OCI-LY3 (cell line): Measurements from ENCODE around the gene SRPK3.

Experiments used
- H2AFZ ChIP-seq: fragments of 200-600, 300-600 bp; shearing (Covaris generic); 2 replicates; pipeline ENCODE4 v1.6.0; 2014; ENCODE audit warnings: antibody characterized with exemption, low read depth, low read length
- H3K27ac ChIP-seq: fragments of 200-600, 300-600 bp; sonication (generic); 2 replicates; pipeline ENCODE4 v1.5.1; 2014; ENCODE audit warnings: mild to moderate bottlenecking, low read length, moderate library complexity, mixed read lengths
- H3K27me3 ChIP-seq: fragments of 200-600, 300-600 bp; sonication (generic); 2 replicates; pipeline ENCODE4 v1.6.1; 2014; ENCODE audit warnings: low read depth, low read length, mixed read lengths
- H3K36me3 ChIP-seq: fragments of 200-600, 300-600 bp; sonication (generic); replicated peaks from 2 replicates; pipeline ENCODE3; 2014; ENCODE audit warnings: low read depth, low read length, mixed read lengths
- H3K4me1 ChIP-seq: fragments of 300-600, 200-600 bp; sonication (generic); 2 replicates; pipeline ENCODE4 v1.6.1; 2014; ENCODE audit warnings: low read length, mixed read lengths
- H3K4me2 ChIP-seq: fragments of 200-600, 300-600 bp; sonication (generic); 2 replicates; pipeline ENCODE4 v1.6.1; 2014; ENCODE audit warnings: low read length, mixed read lengths
- H3K4me3 ChIP-seq: fragments of 300-600, 200-600 bp; sonication (generic); 2 replicates; pipeline ENCODE4 v1.5.1; 2014; ENCODE audit warnings: antibody characterized with exemption, mild to moderate bottlenecking, low read length, moderate library complexity
- H3K79me2 ChIP-seq: fragments of 300-600, 200-600 bp; shearing (Covaris generic); 2 replicates; pipeline ENCODE4 v1.6.1; 2014; ENCODE audit warnings: mild to moderate bottlenecking, low read length, mixed read lengths
- H3K9ac ChIP-seq: fragments of 300-600, 200-600 bp; shearing (Covaris generic); 2 replicates; pipeline ENCODE4 v1.6.0; 2014; ENCODE audit warnings: mild to moderate bottlenecking, low read length, moderate library complexity
- H3K9me3 ChIP-seq: fragments of 200-600, 300-600 bp; shearing (Covaris generic); 2 replicates; pipeline ENCODE4 v1.6.1; 2014; ENCODE audit warnings: low read length, mixed read lengths; ENCODE audit not compliant: insufficient read depth
- H4K20me1 ChIP-seq: fragments of 200-600, 300-600 bp; sonication (generic); 2 replicates; pipeline ENCODE4 v1.6.1; 2016; ENCODE audit warnings: low read length, mixed read lengths; ENCODE audit not compliant: insufficient read depth
- EZH2phosphoT487 ChIP-seq: fragments of 200-600 bp; shearing (Covaris generic); IDR thresholded peaks from 2 replicates; pipeline ENCODE4 v1.6.1; 2018; ENCODE audit warnings: antibody characterized with exemption, mixed run types, low read depth
- TF ChIP-seq, protein P1 (sequence below): fragments of 200-600, 300-600 bp; sonication (generic); IDR thresholded peaks from 2 replicates; pipeline ENCODE4 v1.5.1; 2014; ENCODE audit warnings: antibody characterized with exemption, low read length, low read depth

The SRPK3 gene

DNA sequence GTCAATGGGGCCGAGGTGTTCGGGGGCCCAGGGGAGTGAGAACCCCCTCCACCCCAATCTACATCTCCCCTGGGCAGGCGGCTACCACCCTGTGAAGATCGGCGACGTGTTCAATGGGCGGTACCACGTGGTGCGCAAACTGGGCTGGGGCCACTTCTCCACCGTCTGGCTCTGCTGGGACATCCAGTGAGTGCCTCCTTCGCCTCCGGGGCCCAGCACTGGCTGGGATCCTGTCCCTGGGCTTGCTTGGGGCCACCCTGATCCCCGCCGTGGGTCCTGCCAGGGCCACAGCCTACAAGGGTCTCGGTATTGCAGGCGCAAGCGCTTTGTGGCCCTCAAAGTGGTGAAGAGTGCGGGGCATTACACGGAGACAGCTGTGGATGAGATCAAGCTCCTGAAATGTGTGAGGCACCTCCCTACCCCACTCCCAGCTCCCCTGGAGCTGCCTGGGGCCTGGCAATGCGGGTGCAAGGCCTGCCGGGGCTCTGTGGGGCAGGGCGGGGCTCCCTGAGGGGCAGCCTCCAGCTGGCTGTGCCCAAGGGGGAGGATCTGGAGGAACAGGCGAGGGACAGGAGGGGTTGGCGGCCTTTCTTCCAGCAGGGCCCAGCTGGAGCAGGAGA, 697 bp downstream of the SRPK3 start:
- Histone ChIP-seq H3K27ac (no peak overlapping the region), H3K27me3 (no peaks in the 10 kb centered on the region), H3K4me1 (no peaks in the 10 kb centered on the region), H4K20me1 (no peaks in the 10 kb centered on the region), H3K9me3 (no peaks in the 10 kb centered on the region), H3K36me3 (no peaks in the 10 kb centered on the region), H3K4me3 (no peak overlapping the region), H2AFZ (no peak overlapping the region), H3K4me2 (no peak overlapping the region), H3K79me2 (no peaks in the 10 kb centered on the region), H3K9ac (no peak overlapping the region)
- TF ChIP-seq EZH2phosphoT487, result no peak
- TF ChIP-seq, protein P1, sequence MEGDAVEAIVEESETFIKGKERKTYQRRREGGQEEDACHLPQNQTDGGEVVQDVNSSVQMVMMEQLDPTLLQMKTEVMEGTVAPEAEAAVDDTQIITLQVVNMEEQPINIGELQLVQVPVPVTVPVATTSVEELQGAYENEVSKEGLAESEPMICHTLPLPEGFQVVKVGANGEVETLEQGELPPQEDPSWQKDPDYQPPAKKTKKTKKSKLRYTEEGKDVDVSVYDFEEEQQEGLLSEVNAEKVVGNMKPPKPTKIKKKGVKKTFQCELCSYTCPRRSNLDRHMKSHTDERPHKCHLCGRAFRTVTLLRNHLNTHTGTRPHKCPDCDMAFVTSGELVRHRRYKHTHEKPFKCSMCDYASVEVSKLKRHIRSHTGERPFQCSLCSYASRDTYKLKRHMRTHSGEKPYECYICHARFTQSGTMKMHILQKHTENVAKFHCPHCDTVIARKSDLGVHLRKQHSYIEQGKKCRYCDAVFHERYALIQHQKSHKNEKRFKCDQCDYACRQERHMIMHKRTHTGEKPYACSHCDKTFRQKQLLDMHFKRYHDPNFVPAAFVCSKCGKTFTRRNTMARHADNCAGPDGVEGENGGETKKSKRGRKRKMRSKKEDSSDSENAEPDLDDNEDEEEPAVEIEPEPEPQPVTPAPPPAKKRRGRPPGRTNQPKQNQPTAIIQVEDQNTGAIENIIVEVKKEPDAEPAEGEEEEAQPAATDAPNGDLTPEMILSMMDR, result no peak

DNA sequence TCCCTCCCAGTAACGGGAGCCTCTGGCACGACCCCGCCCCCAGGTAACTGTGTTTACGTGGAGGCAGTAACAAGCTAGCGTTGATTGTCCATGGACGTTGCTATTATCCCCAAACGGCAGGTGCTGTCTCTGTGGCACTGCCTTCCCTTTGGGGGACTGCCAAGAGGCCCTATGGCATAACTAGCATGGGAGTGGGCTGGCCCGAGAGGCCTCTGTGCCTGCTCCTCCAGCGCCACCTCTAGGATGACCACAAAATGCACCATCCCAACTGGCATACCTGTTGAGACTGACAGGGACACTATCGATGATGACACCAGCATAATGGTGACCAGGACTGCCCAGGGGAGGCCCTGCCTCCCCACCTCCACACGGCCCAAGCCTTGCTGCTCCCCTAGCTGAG, 1.5 kb downstream of the SRPK3 start:
- Histone ChIP-seq H3K4me2 (no peak overlapping the region), H3K27me3 (no peaks in the 10 kb centered on the region), H3K36me3 (no peaks in the 10 kb centered on the region), H3K4me3 (no peak overlapping the region), H3K79me2 (no peaks in the 10 kb centered on the region), H3K9ac (no peak overlapping the region), H3K27ac (no peak overlapping the region), H2AFZ (no peak overlapping the region), H4K20me1 (no peaks in the 10 kb centered on the region), H3K4me1 (no peaks in the 10 kb centered on the region), H3K9me3 (no peaks in the 10 kb centered on the region)
- TF ChIP-seq, protein P1, result peak; percentile 7; the same call in 1 of the 2 replicates
- TF ChIP-seq EZH2phosphoT487, result no peak

DNA sequence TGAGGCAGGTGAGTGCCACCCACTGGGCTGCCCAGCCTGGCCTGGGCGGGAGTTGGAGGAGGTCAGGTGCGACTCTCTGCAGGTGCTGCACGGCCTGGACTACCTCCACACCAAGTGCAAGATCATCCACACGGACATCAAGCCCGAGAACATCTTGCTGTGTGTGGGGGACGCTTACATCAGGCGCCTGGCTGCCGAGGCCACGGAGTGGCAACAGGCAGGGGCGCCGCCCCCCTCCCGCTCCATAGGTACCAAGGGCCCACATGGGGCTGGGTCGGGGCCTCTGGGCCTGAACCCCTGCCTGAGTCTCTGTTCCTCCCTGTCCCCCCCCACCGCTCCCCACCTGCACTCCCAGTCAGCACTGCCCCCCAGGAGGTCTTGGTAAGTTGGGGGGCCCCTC, 2.0 kb downstream of the SRPK3 start:
- H2AFZ ChIP-seq, result no peak overlapping the region
- H3K27me3 ChIP-seq, result no peaks in the 10 kb centered on the region
- no peaks in the 10 kb centered on the region for H3K36me3 ChIP-seq
- no peaks in the 10 kb centered on the region for H3K79me2 ChIP-seq
- H3K9me3 ChIP-seq, result no peaks in the 10 kb centered on the region
- no peak overlapping the region for H3K27ac ChIP-seq
- no peaks in the 10 kb centered on the region for H3K4me1 ChIP-seq
- no peak overlapping the region for H3K4me2 ChIP-seq
- H4K20me1 ChIP-seq, result no peaks in the 10 kb centered on the region
- no peak for TF ChIP-seq EZH2phosphoT487
- TF ChIP-seq, protein P1, result no peak
- no peak overlapping the region for H3K9ac ChIP-seq
- no peak overlapping the region for H3K4me3 ChIP-seq

DNA sequence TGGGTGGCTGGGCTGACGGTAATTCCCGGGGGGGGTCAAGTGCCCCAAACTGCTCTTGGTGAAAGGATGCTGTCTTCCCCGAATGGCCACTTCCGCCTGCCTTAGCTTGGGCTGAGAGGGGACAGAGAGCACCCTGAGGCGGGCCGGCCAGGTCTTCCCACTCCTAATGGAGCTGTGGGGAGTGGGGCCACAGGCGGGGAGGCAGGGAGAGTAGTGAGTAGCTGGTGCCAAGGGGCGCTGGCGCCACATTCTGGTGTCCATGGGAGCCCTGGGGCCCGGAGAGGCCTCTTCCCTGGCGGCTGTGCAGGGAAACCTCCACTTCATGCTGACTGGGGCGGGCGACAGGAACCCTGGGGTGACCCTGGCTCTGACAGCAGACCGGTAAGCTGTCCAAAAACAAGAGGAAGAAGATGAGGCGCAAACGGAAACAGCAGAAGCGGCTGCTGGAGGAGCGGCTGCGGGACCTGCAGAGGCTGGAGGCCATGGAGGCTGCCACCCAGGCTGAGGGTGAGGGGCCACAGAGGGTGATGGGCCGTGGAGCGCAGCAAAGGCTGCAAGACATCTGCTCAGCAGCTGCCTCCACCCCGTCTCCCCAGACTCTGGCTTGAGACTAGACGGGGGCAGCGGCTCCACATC, 2.7 kb downstream of the SRPK3 start:
- no peak overlapping the region for H3K27ac ChIP-seq
- H3K27me3 ChIP-seq, result no peaks in the 10 kb centered on the region
- H3K4me2 ChIP-seq, result no peak overlapping the region
- H3K4me3 ChIP-seq, result no peak overlapping the region
- TF ChIP-seq EZH2phosphoT487, result no peak
- TF ChIP-seq, protein P1, result no peak
- H3K4me1 ChIP-seq, result no peaks in the 10 kb centered on the region
- no peaks in the 10 kb centered on the region for H3K9me3 ChIP-seq
- H3K9ac ChIP-seq, result no peak overlapping the region
- no peak overlapping the region for H2AFZ ChIP-seq
- H4K20me1 ChIP-seq, result no peaks in the 10 kb centered on the region
- H3K36me3 ChIP-seq, result no peaks in the 10 kb centered on the region
- H3K79me2 ChIP-seq, result no peaks in the 10 kb centered on the region
